ENCODE data around the gene SIAH2.
A peak's percentile ranks its signal among the peaks of the same experiment; 100 is the strongest.

Gene SIAH2

GRCh38 chr3:150743508-150743907 lies 19.5 kb downstream of the SIAH2 start:
- no peak for TF ChIP-seq CTCF (IDR thresholded peaks at IDR 0.05; ENCODE audit: poor library complexity, severe bottlenecking)
- ATAC-seq (ENCODE audit: low read depth) (peak; percentile 89), DNase-seq (ENCODE audit: low spot score) (no peak)
- no peaks in the 10 kb centered on the region for H3K9me3 ChIP-seq (ENCODE audit: severe bottlenecking)
- peaks cover 25% of the 10 kb centered on the region for H3K4me1 ChIP-seq (ENCODE audit: insufficient read depth, poor library complexity, severe bottlenecking)
- no peak overlapping the region for H3K4me3 ChIP-seq (ENCODE audit: severe bottlenecking)
- no peaks in the 10 kb centered on the region for H3K27me3 ChIP-seq (ENCODE audit: insufficient read depth, poor library complexity, severe bottlenecking)
- H3K36me3 ChIP-seq (ENCODE audit: low read depth), result peaks cover 20% of the 10 kb centered on the region
- H3K27ac ChIP-seq (ENCODE audit: poor library complexity, severe bottlenecking), result peak overlapping the region; percentile 78

GRCh38 chr3:150742679-150743078 lies 20.3 kb downstream of the SIAH2 start:
- ATAC-seq (ENCODE audit: low read depth), result no peak
- H3K27me3 ChIP-seq (ENCODE audit: insufficient read depth, poor library complexity, severe bottlenecking), result no peaks in the 10 kb centered on the region
- H3K4me3 ChIP-seq (ENCODE audit: severe bottlenecking), result no peak overlapping the region
- no peaks in the 10 kb centered on the region for H3K9me3 ChIP-seq (ENCODE audit: severe bottlenecking)
- peaks cover 20% of the 10 kb centered on the region for H3K36me3 ChIP-seq (ENCODE audit: low read depth)
- H3K4me1 ChIP-seq (ENCODE audit: insufficient read depth, poor library complexity, severe bottlenecking), result peaks cover 33% of the 10 kb centered on the region
- TF ChIP-seq CTCF (IDR thresholded peaks at IDR 0.05; ENCODE audit: poor library complexity, severe bottlenecking), result no peak
- peak overlapping the region; percentile 78 for H3K27ac ChIP-seq (ENCODE audit: poor library complexity, severe bottlenecking)
- DNase-seq (ENCODE audit: low spot score), result no peak

- Histone ChIP-seq H3K36me3 (ENCODE audit: low read depth) (peaks cover 17% of the 10 kb centered on the region), H3K27me3 (ENCODE audit: insufficient read depth, poor library complexity, severe bottlenecking) (no peaks in the 10 kb centered on the region), H3K4me3 (ENCODE audit: severe bottlenecking) (no peak overlapping the region), H3K4me1 (ENCODE audit: insufficient read depth, poor library complexity, severe bottlenecking) (peaks cover 33% of the 10 kb centered on the region), H3K27ac (ENCODE audit: poor library complexity, severe bottlenecking) (no peak overlapping the region), H3K9me3 (ENCODE audit: severe bottlenecking) (no peaks in the 10 kb centered on the region)
- ATAC-seq (ENCODE audit: low read depth), result no peak
- no peak for DNase-seq (ENCODE audit: low spot score)
- no peak for TF ChIP-seq CTCF (IDR thresholded peaks at IDR 0.05; ENCODE audit: poor library complexity, severe bottlenecking)
These were observed 20.8 kb downstream of the SIAH2 start for GRCh38 chr3:150742141-150742523.

GRCh38 chr3:150741497-150742140 lies 21.4 kb downstream of the SIAH2 start:
- no peak for DNase-seq (ENCODE audit: low spot score)
- Histone ChIP-seq H3K9me3 (ENCODE audit: severe bottlenecking) (no peaks in the 10 kb centered on the region), H3K36me3 (ENCODE audit: low read depth) (peaks cover 16% of the 10 kb centered on the region), H3K4me1 (ENCODE audit: insufficient read depth, poor library complexity, severe bottlenecking) (peaks cover 33% of the 10 kb centered on the region), H3K4me3 (ENCODE audit: severe bottlenecking) (no peak overlapping the region), H3K27me3 (ENCODE audit: insufficient read depth, poor library complexity, severe bottlenecking) (no peaks in the 10 kb centered on the region), H3K27ac (ENCODE audit: poor library complexity, severe bottlenecking) (no peak overlapping the region)
- no peak for TF ChIP-seq CTCF (IDR thresholded peaks at IDR 0.05; ENCODE audit: poor library complexity, severe bottlenecking)
- no peak for ATAC-seq (ENCODE audit: low read depth)

GRCh38 chr3:150740733-150741496 lies 22.1 kb downstream of the SIAH2 start:
- TF ChIP-seq CTCF (IDR thresholded peaks at IDR 0.05; ENCODE audit: poor library complexity, severe bottlenecking), result no peak
- DNase-seq (ENCODE audit: low spot score) (no peak), ATAC-seq (ENCODE audit: low read depth) (no peak)
- Histone ChIP-seq H3K9me3 (ENCODE audit: severe bottlenecking) (no peaks in the 10 kb centered on the region), H3K4me3 (ENCODE audit: severe bottlenecking) (no peak overlapping the region), H3K36me3 (ENCODE audit: low read depth) (peaks cover 16% of the 10 kb centered on the region), H3K27ac (ENCODE audit: poor library complexity, severe bottlenecking) (no peak overlapping the region), H3K27me3 (ENCODE audit: insufficient read depth, poor library complexity, severe bottlenecking) (no peaks in the 10 kb centered on the region), H3K4me1 (ENCODE audit: insufficient read depth, poor library complexity, severe bottlenecking) (peaks cover 33% of the 10 kb centered on the region)
